ENCODE measurements around the gene CSPG5.

- TF ChIP-seq POLR2AphosphoS5 (IDR thresholded peaks at IDR 0.05; ENCODE audit: low read depth, low read length), result no peak
- TF ChIP-seq TAF1 (IDR thresholded peaks at IDR 0.05; ENCODE audit: borderline replicate concordance, low read depth, low read length), result no peak
- TF ChIP-seq POLR2A (IDR thresholded peaks at IDR 0.05; ENCODE audit: low read depth, low read length), result no peak
These were observed 25.5 kb upstream of the CSPG5 start for GRCh38 chr3:47604145-47604544.
